ENCODE data around the gene GREB1. TPM values are rescaled to one million over a fixed set of nuclear protein-coding genes. Genes with fewer than 3 reads are reported as not detected.

The GREB1 gene
- total RNA-seq, 1 experiment from 2014 or later = 16.5 TPM

DNA sequence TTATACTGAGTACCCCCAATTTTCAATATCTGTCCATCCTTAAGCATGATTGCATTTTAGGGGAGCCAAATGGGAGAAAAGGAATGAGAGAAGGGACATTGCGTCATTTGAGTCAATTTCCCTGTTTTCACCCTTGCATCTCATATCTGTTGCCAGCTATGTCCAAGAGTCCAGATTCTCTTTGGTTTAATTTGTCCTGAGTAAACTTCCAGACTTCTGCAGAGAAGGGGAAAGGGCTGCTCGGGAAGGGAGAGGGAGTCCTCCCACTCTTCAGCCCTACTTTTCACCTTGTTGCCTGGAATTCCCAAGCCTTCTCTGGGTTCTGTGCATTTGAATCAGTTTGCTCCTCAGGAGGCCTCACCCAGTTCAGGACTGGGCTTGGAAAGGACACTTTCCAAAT lies 16.5 kb downstream of the GREB1 start:
- no peak overlapping the region for H3K56ac ChIP-seq (ENCODE audit: insufficient read length, low read depth, low read length)
- H3K4me1 Mint-ChIP-seq = peaks cover 23 to 32% of the 10 kb centered on the region in 2 experiments
- no peaks in the 10 kb centered on the region for H3K27me3 ChIP-seq (ENCODE audit: insufficient read depth, low read length)
- H3K4me3 Mint-ChIP-seq = no peak overlapping the region
- H4K8ac ChIP-seq (replicated peaks; ENCODE audit: insufficient read length, low read depth, low read length) = no peak overlapping the region
- H4K91ac ChIP-seq (ENCODE audit: insufficient read length, low read depth, low read length) = no peak overlapping the region
- no peak overlapping the region for H3K4ac ChIP-seq (ENCODE audit: low read depth, low read length)
- H3K79me2 ChIP-seq (ENCODE audit: insufficient read depth, low read length) = no peaks in the 10 kb centered on the region
- H4K5ac ChIP-seq (ENCODE audit: insufficient read length, low read depth, low read length) = no peak overlapping the region
- H4K20me1 ChIP-seq (ENCODE audit: control insufficient read depth, insufficient read depth, insufficient read length) = peaks cover 2% of the 10 kb centered on the region
- H3K4me1 ChIP-seq (ENCODE audit: insufficient read depth, low read length) = peaks cover 10% of the 10 kb centered on the region; the same call in 1 of the 2 replicates
- peak overlapping the region in 1 of 3 experiments; percentile 1; a peak in 1 of 7 replicates for H3K27ac Mint-ChIP-seq
- no peak overlapping the region for H2BK20ac ChIP-seq (ENCODE audit: low read depth, low read length, poor library complexity, severe bottlenecking)
- no peak overlapping the region for H3K9ac ChIP-seq (ENCODE audit: extremely low read depth, insufficient read length, low read length)
- H3T11ph ChIP-seq (ENCODE audit: low read length) = no peak overlapping the region
- H2BK15ac ChIP-seq (ENCODE audit: low read depth, low read length) = no peak overlapping the region
- no peak overlapping the region for H2AK5ac ChIP-seq (ENCODE audit: insufficient read length, low read length)
- peaks cover 0 to 4% of the 10 kb centered on the region in 2 experiments; a peak in 1 of 5 replicates for H3K9me3 Mint-ChIP-seq
- TF ChIP-seq, protein P1, sequence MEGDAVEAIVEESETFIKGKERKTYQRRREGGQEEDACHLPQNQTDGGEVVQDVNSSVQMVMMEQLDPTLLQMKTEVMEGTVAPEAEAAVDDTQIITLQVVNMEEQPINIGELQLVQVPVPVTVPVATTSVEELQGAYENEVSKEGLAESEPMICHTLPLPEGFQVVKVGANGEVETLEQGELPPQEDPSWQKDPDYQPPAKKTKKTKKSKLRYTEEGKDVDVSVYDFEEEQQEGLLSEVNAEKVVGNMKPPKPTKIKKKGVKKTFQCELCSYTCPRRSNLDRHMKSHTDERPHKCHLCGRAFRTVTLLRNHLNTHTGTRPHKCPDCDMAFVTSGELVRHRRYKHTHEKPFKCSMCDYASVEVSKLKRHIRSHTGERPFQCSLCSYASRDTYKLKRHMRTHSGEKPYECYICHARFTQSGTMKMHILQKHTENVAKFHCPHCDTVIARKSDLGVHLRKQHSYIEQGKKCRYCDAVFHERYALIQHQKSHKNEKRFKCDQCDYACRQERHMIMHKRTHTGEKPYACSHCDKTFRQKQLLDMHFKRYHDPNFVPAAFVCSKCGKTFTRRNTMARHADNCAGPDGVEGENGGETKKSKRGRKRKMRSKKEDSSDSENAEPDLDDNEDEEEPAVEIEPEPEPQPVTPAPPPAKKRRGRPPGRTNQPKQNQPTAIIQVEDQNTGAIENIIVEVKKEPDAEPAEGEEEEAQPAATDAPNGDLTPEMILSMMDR (conservative IDR thresholded peaks at IDR 0.05) = no peak
- no peaks in the 10 kb centered on the region for H3K9me3 ChIP-seq (ENCODE audit: control insufficient read depth, low read depth, low read length)
- no peak overlapping the region for H2BK5ac ChIP-seq (ENCODE audit: insufficient read length, low read length)
- no peaks in the 10 kb centered on the region; the same call in 1 of the 2 replicates for H3K27me3 Mint-ChIP-seq (ENCODE audit: low read depth)
- H3K23me2 ChIP-seq (ENCODE audit: insufficient read length, low read depth, low read length, poor library complexity, severe bottlenecking) = no peaks in the 10 kb centered on the region
- no CpG with 5 or more reads among the region's 2 CpGs for WGBS (ENCODE audit: extremely low coverage, insufficient read length, low lambda C conversion rate)
- no peak overlapping the region for H3K23ac ChIP-seq (ENCODE audit: insufficient read length, low read depth, low read length)
- peaks cover 0 to 4% (median 0%) of the 10 kb centered on the region in 3 experiments; a peak in 3 of 7 replicates for H3K36me3 Mint-ChIP-seq (ENCODE audit: insufficient read depth in 1 of 3, low read depth in 3 of 3)
- no peak overlapping the region for H3K14ac ChIP-seq (ENCODE audit: insufficient read depth, low read length)
- H3K27ac ChIP-seq (ENCODE audit: insufficient read length, low read depth, low read length) = no peak overlapping the region
- H3K79me1 ChIP-seq (ENCODE audit: insufficient read depth, low read depth, low read length, poor library complexity, severe bottlenecking) = no peaks in the 10 kb centered on the region
- H2AFZ ChIP-seq (ENCODE audit: low read length) = no peak overlapping the region
- DNase-seq = no peak
- no peak overlapping the region for H2BK12ac ChIP-seq (ENCODE audit: insufficient read length, low read depth, low read length)
- no peak overlapping the region for H3K18ac ChIP-seq (ENCODE audit: insufficient read length, low read depth, low read length)
- H2BK120ac ChIP-seq (ENCODE audit: low read depth, low read length, poor library complexity, severe bottlenecking) = no peak overlapping the region
- H3K4me2 ChIP-seq (ENCODE audit: insufficient read depth, insufficient read length, low read length) = no peak overlapping the region
